RCC 7860 (cell line): ENCODE results near the gene TMEM259.

Experiments
- DNase-seq: peaks from one replicate; pipeline ENCODE4 v3.0.0-alpha.2; 2015; ENCODE audit warnings: low spot score
- FAIRE-seq: peaks from 2 replicates; lab custom pipeline; 2012; peaks lifted over from hg19 to GRCh38; lab: Jason Lieb, UNC

The TMEM259 gene

GRCh38 chr19:1017906-1018305 is 3.0 kb downstream of the TMEM259 start:
- DNase-seq (no peak), FAIRE-seq (no peak)

DNA sequence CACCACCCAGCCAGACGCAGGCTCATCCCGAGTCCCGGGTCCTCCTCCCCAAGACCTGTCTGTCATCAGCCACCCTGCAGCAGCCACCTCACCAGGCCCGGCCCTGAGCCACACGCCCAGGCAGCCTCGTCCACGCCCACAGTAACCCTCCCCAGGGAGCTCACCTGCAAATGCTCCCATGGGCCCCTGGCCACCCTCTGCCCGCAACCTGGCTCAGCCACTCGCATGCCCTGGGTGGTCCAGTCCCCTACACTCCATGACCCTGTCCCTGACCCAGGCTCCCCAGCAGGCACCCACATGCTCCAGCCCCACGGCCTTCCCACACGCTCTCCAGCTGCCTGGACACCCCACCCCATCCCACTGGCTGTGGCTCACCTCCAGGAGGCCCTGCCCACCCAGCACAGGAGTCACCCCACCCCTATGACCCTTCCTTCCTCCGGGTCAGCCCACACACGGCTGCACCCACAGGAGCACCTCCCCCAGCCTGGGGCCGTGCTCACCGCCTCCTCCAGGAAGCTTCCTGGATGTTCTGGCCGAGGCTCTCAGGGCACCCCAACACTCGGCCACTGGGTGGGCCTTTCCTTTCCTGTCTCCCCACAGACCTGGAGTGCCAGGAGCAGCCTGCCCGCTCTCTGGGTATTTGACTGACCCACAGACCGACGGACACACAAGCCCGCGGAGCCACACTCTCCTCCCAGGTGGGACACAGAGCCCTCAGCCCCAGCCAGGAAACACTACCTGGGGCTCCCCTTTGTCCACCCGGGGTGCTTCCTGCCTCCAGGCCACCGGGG is 3.6 kb downstream of the TMEM259 start:
- DNase-seq (peak; percentile 56), FAIRE-seq (no peak)

DNA sequence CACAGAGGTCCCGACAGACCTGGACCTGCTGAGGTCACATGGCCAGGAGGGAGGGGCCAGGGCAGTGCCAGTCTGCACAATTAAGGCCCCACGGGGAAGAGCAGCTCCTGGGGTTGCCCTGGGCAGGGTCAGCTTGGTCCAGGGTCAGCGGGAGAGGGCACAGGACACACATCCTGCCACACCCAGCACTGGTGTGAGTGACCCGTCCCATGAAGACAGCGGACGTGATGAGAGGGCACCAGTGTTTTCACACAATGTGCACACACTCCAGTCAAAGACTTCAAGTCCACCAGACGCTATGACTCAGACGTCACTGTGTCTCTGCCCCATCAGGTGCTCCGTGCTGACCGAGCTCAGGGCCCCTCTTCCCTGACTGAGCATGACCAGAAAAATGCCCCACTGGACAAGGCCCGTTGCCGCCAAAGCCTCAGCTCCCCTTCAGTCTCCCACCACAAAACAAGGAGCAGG is 4.2 kb downstream of the TMEM259 start:
- peak; percentile 88 for FAIRE-seq
- DNase-seq = peak; percentile 93

DNA sequence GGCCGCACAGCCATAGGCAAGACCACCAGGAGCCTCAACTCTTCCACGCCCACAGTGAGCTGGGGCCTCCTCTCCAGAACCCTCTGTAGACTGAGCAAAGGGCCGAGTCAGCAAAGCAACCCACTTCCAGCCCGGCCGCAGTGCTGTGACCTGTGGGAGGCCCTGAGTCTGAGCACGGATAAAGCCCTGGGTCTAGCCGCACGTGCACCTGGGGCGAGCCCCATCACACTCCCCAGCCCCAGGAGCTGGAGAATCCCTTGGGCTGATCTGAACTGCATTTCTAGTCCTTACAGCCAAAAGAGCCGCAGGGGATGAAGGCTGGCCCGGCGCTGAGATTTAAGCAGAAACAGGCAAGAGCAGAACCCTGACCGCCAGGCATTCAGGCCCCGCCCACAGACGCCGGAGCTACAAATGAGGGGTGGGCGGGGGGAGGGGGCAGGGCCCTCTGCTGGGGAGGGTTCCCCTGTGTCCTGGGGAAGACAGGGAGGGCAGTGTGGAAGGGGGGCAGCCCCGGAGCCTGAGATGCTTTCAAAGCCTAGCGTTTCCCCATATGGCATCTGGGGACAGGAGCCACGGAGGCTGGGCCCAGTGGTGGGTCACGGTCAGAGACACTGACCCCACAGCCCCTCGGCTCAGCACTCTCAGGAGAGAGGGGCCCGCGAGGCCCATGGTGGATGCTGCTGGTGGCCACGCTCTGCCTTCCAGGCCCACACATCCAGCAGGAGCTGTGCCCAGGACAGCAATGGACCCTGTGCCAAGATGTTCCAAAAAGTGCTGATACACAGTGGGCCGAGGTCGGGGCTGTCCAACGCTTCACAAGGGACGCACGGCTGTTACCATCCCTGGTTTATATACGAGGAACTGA is 4.9 kb downstream of the TMEM259 start:
- FAIRE-seq (no peak), DNase-seq (no peak)

DNA sequence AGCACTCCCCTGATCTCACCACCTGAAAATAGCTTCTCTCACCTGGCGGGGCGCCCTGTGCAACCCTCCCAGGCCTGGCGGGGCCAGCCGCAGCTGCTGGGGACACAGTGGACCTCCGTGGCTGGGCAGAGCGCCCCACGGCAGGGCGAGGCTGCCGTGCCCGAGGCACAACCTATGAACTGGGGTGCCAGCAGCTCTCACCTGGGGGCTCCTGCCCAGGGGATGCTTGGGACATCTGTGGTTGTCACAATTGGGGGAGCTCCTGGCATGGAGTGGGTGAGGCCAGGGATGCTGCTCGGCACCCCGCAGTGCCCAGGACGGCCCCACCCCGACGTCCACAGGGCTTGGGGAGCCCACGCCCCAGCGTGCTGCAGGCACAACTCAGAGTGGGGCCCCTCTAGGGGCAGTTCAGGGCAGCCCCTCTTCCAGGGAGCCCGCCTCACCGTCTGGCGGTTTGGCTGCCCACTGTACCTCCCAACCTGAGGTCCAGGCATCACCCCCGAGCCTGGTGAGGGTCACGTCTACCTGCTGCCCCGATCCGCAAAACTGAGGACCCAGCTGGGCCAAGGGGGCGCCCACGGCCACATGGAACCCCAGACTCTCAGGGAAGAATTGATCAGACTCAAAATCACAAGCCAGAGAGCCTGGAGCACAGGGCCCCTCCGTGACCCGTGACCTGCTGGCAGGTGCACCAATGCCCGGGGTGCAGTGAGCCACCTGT is 5.7 kb downstream of the TMEM259 start:
- no peak for FAIRE-seq
- no peak for DNase-seq

- no peak for DNase-seq
- FAIRE-seq = no peak
Measured at GRCh38 chr19:1014161-1015060, 6.5 kb downstream of the TMEM259 start.

DNA sequence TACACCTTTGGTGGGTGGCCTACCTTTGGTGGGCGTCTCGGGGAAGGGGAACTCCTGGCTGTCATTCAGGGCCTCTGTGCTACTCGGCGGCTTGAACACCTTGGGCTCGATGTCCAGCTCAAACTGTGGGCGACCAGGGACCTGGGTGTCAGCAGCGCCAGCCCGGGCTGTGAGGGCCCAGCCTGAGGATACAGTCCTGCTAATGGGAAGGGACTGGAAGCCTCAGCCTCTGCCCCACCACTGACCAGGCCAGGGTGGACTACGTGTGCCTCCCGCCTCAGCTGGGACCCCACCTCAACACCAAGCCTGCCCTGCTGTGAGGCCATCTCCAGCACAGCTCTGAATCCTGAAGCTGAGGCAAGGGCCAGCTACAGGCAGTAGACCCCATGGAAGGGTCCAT is 7.7 kb downstream of the TMEM259 start:
- FAIRE-seq (no peak), DNase-seq (no peak)

DNA sequence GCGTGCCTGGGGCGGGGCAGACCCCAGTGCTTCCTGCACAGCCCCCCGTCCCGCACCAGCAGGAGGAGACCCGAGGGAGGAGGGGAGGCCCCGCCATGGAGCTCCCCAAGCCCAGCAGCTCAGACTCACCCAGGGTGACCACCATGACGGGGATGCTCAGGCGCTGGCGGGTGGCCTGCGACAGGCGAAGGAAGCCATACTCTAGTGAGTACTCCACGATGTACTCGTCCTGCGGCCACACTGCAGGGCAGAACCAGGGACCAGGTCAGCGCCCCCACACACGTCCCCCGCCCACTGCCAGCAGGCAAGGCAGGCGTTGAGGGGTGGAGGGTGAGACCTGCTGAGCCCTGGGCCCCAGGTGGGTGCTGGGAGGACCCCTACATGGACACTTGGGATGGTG is 8.6 kb downstream of the TMEM259 start:
- DNase-seq (no peak), FAIRE-seq (no peak)

- FAIRE-seq (no peak), DNase-seq (no peak)
Measured at GRCh38 chr19:1011831-1012333, 9.0 kb downstream of the TMEM259 start.

DNA sequence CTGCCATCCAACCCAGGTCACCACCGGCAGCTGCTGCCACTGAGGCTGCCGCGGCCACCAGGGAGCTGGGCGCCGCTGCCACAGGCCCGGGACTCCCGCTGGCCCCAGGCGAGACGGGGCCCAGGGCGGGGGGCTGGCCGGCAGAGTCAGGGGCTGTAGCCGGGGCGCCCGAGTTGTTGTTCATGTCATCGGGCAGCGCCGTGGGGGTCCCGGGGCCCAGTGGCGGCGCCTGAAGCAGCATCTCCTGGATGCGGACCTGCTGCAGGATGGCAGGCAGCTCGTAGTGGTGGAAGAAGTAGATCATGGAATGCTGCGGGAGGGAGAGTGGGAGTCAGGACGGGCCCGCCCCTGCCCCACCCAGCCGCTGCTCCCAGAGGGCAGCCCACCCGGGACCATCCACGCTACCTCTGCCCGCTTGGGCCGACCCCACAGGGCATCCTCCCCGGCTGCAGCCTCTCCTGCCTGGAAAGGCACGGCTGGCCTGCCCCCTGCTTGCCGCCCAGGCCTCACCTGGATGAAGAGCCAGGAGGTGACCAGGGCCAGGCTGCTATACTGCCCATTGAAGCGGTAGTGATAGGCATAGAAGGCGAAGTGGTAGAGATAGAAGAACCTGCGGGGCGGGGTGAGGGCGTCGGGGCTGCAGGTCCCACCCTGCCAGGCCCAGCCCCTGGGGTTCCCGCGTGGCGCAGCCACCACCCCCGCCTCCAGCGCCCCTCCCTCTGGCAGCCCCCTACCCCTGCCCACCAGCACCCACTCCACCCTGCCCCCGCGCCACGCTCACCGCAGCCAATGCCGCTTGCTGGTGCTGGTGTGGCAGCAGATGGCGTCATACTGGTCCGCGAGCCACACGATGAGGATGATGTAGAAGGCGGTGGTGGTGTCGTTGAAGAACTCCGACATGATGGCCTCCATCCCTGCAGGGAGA is 10.1 kb downstream of the TMEM259 start:
- FAIRE-seq = no peak
- no peak for DNase-seq

DNA sequence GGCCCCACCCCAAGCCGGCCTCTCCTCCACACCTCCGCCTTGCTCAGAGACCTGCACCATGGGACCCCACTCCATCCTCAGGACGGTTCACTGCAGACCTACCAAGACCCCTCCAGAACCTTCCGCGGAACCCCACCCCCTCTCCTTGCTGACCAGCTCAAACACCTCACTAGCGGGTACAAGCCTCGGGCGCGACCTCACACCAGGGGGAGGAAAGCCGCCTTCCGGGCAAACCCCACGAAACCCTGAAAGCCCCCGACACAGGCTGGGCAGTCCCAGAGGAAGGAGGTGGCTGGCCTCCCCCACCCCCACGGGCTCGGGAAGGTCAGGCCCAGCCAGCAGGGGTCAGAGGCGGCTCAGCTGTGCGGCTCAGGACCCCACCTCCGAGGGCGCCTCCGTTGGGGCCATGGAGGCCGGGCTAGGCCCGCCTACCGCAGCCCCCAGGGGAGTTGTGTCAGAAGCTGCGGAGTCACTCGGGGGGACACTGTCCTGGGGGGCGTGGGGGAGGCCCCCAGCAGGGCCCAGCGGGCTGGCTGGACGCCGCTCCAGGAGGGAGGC is 10.9 kb downstream of the TMEM259 start:
- FAIRE-seq = no peak
- no peak for DNase-seq

- DNase-seq (no peak), FAIRE-seq (no peak)
Measured at GRCh38 chr19:1009041-1009980, 11.6 kb downstream of the TMEM259 start.

GRCh38 chr19:1008268-1009040 is 12.5 kb downstream of the TMEM259 start:
- DNase-seq (no peak), FAIRE-seq (no peak)

- no peak for FAIRE-seq
- no peak for DNase-seq
Measured at GRCh38 chr19:1007399-1008251, 13.3 kb downstream of the TMEM259 start.

GRCh38 chr19:1006711-1007398 is 14.1 kb downstream of the TMEM259 start:
- no peak for FAIRE-seq
- no peak for DNase-seq
